ENCODE results near the gene KMT2E.
A peak's percentile ranks its signal among the peaks of the same experiment; 100 is the strongest.
"Not testable (repeated sequence)": the region's sequence is repeated elsewhere in the genome, so short reads cannot be mapped to it uniquely, and the experiment has no call there.

KMT2E gene, protein sequence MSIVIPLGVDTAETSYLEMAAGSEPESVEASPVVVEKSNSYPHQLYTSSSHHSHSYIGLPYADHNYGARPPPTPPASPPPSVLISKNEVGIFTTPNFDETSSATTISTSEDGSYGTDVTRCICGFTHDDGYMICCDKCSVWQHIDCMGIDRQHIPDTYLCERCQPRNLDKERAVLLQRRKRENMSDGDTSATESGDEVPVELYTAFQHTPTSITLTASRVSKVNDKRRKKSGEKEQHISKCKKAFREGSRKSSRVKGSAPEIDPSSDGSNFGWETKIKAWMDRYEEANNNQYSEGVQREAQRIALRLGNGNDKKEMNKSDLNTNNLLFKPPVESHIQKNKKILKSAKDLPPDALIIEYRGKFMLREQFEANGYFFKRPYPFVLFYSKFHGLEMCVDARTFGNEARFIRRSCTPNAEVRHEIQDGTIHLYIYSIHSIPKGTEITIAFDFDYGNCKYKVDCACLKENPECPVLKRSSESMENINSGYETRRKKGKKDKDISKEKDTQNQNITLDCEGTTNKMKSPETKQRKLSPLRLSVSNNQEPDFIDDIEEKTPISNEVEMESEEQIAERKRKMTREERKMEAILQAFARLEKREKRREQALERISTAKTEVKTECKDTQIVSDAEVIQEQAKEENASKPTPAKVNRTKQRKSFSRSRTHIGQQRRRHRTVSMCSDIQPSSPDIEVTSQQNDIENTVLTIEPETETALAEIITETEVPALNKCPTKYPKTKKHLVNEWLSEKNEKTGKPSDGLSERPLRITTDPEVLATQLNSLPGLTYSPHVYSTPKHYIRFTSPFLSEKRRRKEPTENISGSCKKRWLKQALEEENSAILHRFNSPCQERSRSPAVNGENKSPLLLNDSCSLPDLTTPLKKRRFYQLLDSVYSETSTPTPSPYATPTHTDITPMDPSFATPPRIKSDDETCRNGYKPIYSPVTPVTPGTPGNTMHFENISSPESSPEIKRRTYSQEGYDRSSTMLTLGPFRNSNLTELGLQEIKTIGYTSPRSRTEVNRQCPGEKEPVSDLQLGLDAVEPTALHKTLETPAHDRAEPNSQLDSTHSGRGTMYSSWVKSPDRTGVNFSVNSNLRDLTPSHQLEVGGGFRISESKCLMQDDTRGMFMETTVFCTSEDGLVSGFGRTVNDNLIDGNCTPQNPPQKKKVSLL (N-terminal part only)

DNA sequence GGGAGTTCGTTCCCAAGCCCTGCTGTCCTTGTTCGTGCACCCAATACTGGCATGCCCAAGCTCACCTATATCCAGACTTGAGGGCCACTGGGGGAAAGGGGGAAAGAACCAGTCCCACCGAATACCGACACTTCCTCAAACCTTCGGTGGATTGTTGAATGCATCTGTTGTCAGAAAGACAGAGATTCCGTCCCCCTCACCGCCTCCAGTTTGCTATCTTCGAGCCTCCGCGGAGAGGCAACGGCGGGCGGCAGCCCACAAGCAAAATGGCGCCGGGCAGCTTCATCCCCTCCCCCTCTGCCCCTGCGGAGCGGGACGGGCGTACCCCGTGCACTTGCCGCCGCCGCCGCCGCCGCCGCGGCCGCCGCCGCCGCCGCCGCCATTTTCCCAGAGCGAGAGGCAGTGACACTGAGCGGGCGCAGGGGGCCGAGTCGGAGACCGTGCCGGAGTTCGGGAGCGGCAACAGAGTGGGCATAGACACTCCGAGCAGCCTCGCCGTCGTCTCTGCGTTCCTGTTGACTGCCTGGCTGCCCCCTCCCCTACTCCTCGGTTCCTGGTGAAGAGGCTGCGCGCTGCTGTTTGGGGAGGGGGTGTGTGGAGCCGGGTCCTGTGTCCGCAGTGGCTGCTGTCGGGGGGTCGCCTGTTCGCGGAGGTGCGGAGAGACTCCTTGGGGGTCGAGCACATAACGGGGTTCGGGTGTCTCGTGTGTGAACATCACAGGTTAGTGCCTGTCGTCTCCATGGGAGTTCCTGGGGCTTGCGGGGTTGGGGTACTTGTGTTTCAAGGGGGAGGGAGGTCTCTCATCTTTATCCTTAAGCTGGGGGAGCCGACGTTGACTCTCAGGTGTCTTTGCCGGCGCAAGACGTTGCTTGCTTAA lies at the start of gene KMT2E:
Gene KMT2E (plus strand): TSS at position 390 of the 877 bp plus-strand sequence. CDS start 26,748 bp downstream, outside the sequence.
- DNase-seq: peak; percentile 79 to 98 (median 85)
- intact Hi-C loops (cut with DNase I): loop anchor here (5.0 kb wide), 1 partner anchor 373 kb away; the partner anchor contains the start of gene SRPK2

DNA sequence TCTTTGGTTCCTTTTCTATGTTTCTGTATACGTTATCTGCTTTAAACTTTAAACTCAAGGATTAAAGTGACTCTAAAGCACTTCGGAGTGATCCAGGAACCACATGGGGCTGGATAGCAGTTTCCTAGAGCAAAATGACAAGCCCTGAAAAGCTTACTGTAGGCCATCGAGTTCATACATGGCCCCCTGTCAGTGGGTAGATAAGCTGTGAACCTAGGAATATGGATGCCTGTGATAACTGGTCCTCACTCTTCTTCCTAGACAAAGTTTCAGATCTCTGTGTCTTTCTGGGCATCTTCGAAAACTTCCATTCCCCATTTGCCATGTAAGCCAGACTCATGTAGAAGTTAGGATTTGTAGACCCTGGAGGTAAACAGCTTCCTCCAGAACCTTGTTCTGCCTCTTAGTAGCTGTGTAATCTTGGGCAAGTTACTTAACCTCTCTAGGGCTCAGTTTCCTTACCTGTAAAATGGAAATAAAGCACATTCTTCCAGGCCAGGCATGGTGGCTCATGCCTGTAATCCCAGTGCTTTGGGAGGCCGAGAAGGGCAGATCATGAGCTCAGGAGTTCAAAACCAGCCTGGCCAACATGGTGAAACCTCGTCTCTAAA lies 49.3 kb upstream of the KMT2E start:
- DNase-seq: no peak
- intact Hi-C loops (cut with DNase I): no loop called here

DNA sequence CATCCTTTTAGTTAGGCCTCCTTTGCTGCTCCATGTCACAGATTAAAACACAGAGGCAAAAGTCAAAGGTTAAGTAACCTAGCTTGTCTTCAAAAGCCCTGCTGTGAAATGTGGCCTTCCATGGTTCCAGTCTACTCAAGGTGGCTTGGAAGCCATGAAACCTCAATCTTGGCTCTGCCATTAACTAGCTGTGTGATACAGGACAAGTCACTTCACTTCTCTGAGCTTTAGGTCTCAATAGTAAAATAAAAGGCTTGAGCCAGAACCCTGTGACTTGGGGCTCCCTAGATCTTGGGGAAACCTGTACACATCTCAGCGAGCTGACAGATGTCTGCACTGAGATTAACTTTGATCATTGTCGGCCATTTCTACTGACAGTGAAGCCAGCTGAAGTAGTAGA lies 48.0 kb upstream of the KMT2E start:
- no peak for DNase-seq
- intact Hi-C loops (cut with DNase I): no loop called here

DNA sequence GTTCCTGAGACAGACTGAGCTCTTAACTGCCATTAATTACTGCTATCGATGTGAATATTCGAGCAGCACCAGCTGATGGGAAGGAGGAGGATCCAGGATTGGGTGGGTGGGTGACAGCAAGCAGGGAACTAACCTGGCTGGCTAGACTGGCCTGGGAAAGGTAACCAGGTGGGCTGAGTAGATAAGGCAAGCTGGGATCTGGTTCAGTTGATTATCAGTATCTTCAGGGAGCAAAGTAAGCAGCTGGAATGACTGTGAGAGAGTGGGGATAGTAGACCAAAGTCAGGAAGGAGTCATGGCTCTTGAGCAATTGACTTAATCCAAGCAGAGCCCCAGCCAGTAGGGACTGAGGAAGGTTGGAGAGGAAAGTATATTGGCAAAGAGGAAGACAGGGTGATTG lies 46.9 kb upstream of the KMT2E start:
- intact Hi-C loops (cut with DNase I): no loop called here
- DNase-seq: no peak

DNA sequence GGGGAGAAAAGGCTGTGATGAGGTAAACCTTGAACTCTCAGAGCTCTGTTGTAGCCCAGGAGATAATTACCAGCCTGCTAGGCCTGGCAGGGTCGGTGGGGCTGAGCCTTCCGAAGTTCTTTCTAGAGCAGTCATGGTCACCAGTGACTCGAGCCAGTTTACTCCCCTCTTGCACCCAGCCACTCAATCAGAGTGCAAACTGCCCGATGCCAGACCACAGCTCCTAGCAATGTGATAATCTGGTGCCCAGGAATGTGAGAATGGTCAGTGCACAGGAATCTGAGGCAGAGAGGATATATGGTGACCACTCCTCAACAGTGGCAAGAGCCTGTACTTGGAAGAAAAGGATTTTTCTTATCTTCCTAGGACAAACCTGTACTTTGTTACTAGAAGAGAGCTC lies 46.4 kb upstream of the KMT2E start:
- intact Hi-C loops (cut with DNase I): no loop called here
- no peak for DNase-seq

DNA sequence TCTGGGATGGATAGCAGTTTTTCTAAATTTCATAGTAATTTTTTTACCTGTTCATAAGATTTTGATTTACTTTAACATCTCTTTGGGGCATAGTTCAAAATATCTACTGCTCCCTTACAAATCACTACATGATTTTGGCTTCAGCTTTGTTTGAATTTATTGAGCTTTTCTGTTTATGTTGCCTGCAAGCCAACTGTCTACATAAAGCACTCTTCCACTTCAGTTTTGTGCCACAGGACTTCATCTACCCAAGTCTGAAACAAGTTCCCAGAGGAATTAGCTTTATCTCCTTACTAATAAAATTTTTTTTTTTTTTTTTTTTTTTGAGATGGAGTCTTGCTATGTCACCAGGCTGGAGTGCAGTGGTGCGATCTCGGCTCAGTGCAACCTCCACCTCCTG lies 45.4 kb upstream of the KMT2E start:
- DNase-seq: no peak
- intact Hi-C loops (cut with DNase I): no loop called here

DNA sequence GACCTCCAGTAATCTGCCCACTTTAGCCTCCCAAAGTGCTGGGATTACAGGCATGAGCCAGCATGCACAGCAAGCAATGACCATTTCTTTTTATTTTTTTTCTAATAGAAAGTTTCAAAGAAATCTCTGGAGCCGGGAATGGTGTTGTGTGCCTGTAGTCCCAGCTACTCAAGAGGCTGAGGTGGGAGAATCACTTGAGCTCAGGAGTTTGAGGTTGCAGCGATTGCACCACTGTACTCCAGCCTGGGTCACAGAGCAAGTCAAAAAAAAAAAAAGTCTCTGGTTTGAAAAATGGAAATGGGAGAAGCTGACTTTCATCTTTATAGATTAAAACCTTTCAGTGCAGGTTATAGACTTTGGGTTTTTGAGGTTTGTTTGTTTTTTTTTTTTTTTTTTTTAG lies 44.8 kb upstream of the KMT2E start:
- intact Hi-C loops (cut with DNase I): no loop called here
- DNase-seq: no peak

DNA sequence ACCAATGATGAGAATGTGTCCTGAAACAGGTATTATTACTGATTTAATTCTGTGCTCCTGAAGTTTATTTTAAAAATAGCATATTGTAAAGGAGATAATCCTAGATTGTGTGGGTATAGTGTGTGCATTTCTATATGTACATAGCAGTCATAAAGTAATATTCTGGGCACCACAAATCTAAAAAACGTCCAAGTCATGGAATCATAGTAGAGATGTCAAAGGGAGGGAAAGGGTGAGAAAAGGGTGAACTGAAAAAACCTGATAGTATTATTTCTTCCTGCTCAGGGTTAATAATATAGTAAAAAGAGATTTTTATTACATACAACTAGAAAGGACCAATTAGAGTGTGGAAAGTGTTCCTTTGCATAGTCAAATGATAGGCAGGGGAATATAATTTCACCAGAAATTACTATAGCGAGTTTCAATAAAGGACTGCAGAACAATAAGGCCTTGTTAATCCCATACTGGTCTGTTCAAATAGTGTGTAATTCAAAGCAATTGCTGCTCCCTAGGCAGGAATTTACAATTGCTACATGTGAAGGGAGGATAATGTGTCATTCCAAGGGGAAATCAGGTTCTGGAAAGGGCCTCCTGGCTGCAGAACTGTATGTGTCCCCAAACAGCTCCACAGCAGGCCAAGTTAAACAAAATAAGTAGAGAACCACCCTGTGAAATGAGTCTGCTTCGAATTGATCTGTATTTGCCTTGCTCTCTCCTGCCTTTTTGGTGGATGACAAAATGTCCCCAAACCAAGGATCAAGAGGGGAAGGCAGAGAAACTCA lies 42.5 kb upstream of the KMT2E start:
- no peak for DNase-seq
- intact Hi-C loops (cut with DNase I): no loop called here

DNA sequence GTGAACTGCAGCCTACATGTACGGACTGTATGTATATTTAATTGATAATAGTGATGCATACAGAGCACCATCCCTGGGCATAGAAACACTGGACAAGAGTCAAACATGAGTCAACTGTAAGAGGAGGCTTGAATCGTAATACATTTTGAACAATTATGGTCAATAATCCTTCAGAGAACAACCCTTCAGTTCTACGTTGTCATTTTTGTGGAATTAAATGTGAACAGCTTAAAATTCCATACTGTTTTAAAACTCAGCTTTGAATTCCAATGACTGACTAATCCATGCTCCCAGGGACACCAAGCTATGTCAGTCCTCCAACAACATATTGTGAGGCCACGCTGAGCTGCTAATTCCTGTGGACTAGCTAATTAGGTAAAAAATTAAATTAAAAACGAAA lies 41.5 kb upstream of the KMT2E start:
- intact Hi-C loops (cut with DNase I): no loop called here

DNA sequence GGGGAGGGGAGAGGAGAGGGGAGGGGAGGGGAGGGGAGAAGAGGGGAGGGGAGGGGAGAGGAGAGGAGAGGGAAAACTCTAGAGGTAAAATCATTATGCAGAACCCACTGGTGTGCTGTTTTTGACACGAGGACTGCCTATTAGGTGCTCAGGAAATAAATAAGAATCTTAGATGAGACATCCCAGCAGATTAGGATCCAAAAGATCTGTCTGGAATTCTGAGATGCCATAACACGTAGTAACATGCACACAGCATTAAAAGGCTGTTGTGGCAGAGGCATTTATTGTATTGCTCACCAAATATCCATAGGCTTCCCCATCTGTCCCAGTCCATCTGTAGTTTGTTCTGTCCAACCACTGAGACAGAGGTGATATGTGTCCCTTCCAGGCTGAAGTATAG lies 40.8 kb upstream of the KMT2E start:
- intact Hi-C loops (cut with DNase I): no loop called here
- DNase-seq: no peak

More for the DNA sequence above, 41.5 kb upstream of the KMT2E start:
- no peak for DNase-seq

DNA sequence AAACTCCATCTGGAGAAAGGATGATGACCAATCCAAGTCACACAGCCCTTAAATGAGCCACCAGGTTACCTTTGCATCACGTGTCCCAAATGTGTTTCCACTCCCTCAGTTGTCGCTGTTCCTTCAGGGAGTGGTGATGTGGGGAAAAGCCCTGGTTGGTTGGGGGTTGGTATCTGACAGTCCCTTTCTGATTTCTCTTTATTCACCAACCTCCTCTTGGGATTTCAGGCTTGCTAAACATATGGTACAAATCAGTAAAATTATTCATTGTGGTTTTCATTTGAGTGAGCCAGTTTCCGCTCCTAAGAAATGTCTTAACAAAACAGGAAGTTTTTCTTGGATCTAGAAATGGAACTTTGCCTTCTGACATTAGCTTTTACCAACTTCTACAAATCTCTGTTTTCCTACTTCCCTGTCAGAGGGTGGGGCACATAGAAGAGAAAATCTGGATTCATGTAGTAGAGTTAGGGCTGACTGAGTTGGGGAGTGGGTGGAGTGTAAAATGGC lies 40.0 kb upstream of the KMT2E start:
- intact Hi-C loops (cut with DNase I): no loop called here
- DNase-seq: no peak

DNA sequence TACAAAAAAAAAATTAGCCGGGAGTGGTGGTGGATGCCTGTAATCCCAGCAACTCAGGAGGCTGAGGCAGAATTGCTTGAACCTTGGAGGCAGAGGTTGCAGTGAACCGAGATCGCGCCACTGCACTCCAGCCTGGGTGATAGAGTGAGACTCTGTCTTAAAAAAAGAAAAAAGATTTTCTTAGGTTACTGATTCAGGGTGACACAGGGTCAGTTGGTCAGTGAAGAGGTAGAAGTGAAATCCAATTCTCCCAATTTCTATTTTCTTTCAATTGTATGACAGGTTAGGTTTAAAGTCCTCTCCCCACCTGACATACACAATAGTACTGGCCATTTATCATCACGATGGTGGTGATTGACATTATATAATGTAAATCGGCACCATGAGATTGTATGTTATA lies 38.5 kb upstream of the KMT2E start:
- intact Hi-C loops (cut with DNase I); DNase-seq: not testable (repeated sequence)

DNA sequence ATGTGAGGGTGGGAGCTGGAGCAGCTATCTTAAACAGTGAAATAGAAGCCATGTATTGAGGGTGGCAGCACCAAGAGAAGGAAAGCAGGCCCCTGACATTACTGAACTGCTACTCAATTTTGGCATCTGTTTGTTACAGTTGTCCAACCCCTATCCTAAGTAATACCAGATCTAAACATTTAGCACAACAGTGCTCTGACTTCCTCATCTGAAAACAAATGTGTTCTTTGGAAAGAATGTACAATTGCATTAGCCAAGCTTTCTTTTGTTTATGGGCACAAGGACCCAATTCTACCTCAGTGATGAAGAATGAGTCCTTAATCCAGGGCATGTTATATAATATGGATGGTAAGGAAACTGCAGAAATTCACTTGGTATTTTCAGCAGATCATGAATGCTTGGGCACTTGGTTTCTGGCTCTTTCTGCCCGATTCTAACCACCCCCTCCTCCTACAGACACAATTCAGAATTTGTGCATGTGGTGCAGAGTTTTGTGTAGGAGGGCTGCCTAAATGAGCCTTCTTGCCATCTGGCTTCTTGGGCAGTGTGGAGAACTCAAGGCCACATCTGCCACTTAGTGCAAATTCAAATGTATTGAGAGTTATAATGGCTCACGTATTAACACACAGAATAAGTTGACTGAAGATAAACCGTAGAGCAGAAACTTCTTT lies 36.9 kb upstream of the KMT2E start:
- intact Hi-C loops (cut with DNase I): no loop called here
- DNase-seq: peak in 3 of 10 donors; percentile 14 to 36 (median 17)

DNA sequence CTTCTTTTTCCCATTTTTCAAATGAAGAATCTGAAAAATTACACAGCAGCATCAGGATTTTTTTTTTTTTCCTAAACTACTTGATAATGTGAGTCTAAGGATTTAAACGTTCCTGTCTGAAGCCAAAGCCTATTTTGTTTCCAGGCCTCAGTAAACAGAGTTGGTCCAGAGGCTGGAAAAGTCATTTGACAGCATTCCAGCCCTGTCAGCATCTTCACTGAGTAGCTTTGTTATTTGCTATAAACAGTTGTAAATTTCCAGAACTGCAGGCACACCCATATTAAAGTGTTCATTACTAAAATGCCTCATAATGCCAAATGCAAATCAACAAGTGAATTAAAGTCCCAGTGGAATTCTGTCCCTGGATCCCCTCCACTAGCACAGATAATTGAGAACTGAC lies 35.5 kb upstream of the KMT2E start:
- intact Hi-C loops (cut with DNase I): no loop called here
- peak in 1 of 10 donors; percentile 35 for DNase-seq

DNA sequence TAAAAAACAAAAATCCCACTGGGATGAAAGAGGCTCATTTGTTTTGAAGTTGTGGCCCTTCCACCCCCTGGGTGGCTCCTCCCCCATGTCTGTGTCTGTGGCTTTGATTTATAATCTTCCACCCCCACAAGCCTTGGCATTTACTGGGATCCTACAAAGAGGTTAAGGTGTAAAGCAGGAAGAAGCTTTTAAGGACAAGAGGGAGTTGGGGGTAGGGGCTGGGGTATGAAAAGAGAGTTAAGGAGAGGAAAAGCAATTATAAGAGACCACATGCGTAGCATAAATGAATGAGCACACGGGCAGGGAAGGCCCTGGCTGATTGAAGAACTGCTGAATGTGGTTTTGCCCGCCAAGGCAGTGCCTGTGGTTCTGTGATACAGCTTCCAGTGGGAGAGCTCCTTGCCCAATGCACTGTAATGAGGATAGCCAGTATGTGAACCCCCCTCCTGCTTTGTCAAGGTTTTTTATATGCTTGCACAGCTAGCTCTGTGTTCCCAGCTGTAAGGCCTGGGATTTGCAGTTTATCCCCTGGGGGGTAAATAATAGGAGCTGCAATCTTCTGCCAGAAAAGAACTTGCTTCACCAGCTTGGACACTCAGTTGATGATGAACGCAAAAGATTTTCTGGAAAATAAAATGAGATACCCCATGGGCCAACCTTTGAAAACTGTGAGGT lies 34.7 kb upstream of the KMT2E start:
- intact Hi-C loops (cut with DNase I): no loop called here
- DNase-seq: no peak

DNA sequence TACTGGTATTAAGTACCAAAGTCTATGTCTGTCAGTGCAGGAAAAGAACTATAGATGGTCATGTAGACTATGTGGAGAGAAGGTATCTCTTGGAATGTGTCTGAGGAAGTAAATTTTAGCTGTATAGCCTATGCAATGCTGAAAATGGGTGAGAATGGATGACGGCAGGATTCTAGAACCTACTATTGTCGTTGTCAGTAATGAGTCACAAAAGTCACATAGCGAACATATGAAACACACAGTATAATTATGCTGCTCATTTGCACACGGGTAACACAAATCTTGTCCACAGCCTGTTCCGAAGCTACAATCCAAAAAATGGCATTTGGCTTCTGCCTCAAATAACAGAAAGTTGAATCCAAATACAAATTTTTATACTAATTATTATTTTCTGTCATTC lies 33.6 kb upstream of the KMT2E start:
- no peak for DNase-seq
- intact Hi-C loops (cut with DNase I): loop anchor here (5.0 to 10.0 kb wide), 2 partner anchors 354 to 507 kb away; no protein-coding TSS in a partner anchor
